DMS114 treated with DMSO at 0.1 percent for 48 hours (cell line): ENCODE data around the gene TSPAN5.

Experiments
- DNase-seq: peaks from one replicate; lab custom pipeline; 2025; ENCODE audit not compliant: unreplicated experiment; lab: John Stamatoyannopoulos, UW

TSPAN5 gene

GRCh38 chr4:98673978-98674377 lies 15.6 kb upstream of the TSPAN5 start:
- no peak for DNase-seq

GRCh38 chr4:98673288-98673644 lies 14.9 kb upstream of the TSPAN5 start:
- DNase-seq, result no peak

- no peak for DNase-seq
Measured at GRCh38 chr4:98672583-98673287, 14.3 kb upstream of the TSPAN5 start.

GRCh38 chr4:98671131-98671530 lies 12.7 kb upstream of the TSPAN5 start:
- DNase-seq, result no peak

GRCh38 chr4:98670186-98670585 lies 11.8 kb upstream of the TSPAN5 start:
- no peak for DNase-seq

GRCh38 chr4:98669577-98669976 lies 11.2 kb upstream of the TSPAN5 start:
- DNase-seq, result no peak

- no peak for DNase-seq
Measured at GRCh38 chr4:98664959-98665358, 6.5 kb upstream of the TSPAN5 start.

- DNase-seq, result no peak
Measured at GRCh38 chr4:98663226-98664006, 5.0 kb upstream of the TSPAN5 start.

GRCh38 chr4:98662626-98663225 lies 4.3 kb upstream of the TSPAN5 start:
- DNase-seq, result no peak

- no peak for DNase-seq
Measured at GRCh38 chr4:98662055-98662453, 3.6 kb upstream of the TSPAN5 start.

GRCh38 chr4:98661371-98662054 lies 3.1 kb upstream of the TSPAN5 start:
- no peak for DNase-seq

GRCh38 chr4:98659741-98660462 lies 1.5 kb upstream of the TSPAN5 start:
- no peak for DNase-seq

GRCh38 chr4:98659106-98659592 lies 738 bp upstream of the TSPAN5 start:
- no peak for DNase-seq

GRCh38 chr4:98657531-98658286 lies 702 bp downstream of the TSPAN5 start:
- DNase-seq, result no peak

GRCh38 chr4:98656886-98657285 lies 1.5 kb downstream of the TSPAN5 start:
- DNase-seq, result no peak

GRCh38 chr4:98656443-98656842 lies 2.0 kb downstream of the TSPAN5 start:
- DNase-seq, result no peak

- DNase-seq, result no peak
Measured at GRCh38 chr4:98653890-98654867, 4.2 kb downstream of the TSPAN5 start.

GRCh38 chr4:98652996-98653395 lies 5.4 kb downstream of the TSPAN5 start:
- no peak for DNase-seq

- no peak for DNase-seq
Measured at GRCh38 chr4:98648602-98649001, 9.8 kb downstream of the TSPAN5 start.
